NCI-H1417 treated with DMSO at 0.1 percent for 48 hours (cell line): ENCODE data around the gene HEXIM1.

ENCODE experiments used
- DNase-seq: peaks from one replicate; lab custom pipeline; 2025; lab: John Stamatoyannopoulos, UW

HEXIM1 gene

GRCh38 chr17:45172541-45173286 lies 24.4 kb downstream of the HEXIM1 start:
- no peak for DNase-seq

GRCh38 chr17:45175759-45176115 lies 27.5 kb downstream of the HEXIM1 start:
- DNase-seq, result no peak

- no peak for DNase-seq
These were observed 29.3 kb downstream of the HEXIM1 start for GRCh38 chr17:45177563-45177962.

GRCh38 chr17:45184144-45184543 lies 35.9 kb downstream of the HEXIM1 start:
- no peak for DNase-seq

DNA sequence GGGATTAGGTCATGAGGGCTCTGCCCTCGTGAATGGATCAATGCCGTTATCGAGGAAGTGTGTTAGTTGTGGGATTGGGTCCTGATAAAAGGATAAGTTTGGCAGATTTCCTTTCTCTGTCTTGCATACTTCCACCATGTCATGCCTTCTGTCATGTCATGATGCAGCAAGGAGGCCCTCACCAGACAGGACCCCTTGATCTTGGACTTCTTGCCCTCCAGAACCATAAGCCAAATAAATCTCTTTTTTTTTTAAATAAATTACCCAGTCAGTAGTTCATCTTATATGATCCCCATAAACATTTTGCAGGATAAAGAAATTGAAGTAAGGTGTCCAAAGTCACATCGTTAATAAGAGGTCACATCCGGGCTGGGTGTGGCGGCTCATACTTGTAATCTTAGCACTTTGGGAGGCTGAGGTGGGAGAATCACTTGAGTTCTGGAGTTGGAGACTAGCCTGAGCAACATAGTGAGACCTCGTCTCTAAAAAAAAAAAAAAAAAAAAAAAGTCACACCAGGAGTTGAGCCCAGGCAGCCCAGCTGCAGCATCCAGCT lies 38.6 kb downstream of the HEXIM1 start:
- DNase-seq, result no peak

DNA sequence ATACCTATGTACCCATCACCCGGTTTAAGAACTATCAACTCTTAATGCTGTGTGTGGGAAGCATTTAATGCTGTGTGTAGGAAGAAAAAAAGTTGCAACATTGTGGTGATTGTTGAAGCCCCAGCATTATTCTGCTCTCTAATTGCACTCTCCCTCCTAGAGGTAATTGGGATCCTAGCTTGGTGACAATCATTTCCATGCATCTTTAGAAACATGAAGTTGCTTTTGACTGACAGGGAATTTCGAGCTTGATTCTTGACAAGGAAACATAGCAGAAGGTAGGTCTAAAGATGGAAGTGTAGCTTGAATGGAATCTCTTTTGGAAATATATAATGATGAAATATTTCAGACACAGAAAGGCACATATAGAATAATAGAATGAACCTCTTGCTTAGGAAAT lies 40.7 kb downstream of the HEXIM1 start:
- DNase-seq, result no peak

GRCh38 chr17:45190503-45191255 lies 42.4 kb downstream of the HEXIM1 start:
- no peak for DNase-seq

DNA sequence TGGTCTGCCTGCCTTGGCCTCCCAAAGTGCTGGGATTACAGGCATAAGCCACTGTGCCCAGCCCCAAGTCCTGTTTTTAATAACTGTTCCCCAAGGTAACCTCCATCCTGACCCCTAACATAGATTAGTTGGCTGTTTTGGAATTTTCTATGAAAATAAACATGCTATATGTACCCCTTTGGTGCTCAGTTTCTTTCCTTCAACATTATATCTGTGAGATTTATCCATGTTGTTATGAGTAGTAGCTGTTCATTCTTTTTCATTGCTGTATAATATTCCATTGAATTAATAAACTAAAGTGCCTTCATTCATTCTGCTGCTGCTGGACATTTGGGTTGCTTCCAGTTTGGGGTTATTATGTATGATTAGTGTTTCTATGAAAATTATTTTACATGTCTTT lies 47.1 kb downstream of the HEXIM1 start:
- no peak for DNase-seq

GRCh38 chr17:45197108-45197507 lies 48.8 kb downstream of the HEXIM1 start:
- no peak for DNase-seq

DNA sequence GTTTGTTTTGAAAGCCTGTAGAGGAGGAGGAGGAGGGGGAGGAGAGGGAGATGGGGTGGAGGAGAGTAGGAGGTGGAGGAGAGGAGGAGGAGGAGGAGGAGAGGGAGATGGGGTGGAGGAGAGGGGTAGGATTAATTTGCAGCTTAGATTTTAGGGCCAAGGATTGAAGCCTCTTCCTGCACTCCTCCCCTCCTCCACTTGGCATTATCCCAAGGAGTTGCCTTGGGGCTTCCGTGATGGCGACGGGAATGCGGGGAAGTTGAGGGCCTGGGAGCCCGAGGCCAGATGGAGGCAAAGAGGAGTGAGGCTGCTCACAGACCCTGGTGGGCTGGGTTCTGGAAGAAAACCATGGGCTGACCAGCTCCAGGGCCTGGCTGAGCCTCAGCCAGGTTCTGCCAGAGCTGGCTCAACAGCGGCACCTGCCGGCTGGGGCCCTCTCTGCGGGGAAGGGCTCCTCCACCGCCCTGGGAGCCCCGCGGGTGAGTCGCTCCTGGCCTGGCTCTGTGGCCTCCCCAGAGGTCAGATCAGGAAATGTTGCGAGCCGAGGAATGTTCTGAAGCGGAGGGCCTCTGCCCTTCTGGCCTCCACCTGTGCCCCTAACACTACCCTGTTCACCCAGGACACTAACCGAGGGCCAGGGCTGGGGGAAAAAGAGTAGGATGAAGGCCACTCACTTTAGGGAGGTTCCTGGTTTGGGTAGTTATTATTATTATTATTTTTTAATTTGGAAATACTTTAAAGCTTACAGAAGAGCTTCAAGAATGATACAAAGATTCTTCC lies 49.5 kb downstream of the HEXIM1 start:
- DNase-seq, result peak; percentile 29

DNA sequence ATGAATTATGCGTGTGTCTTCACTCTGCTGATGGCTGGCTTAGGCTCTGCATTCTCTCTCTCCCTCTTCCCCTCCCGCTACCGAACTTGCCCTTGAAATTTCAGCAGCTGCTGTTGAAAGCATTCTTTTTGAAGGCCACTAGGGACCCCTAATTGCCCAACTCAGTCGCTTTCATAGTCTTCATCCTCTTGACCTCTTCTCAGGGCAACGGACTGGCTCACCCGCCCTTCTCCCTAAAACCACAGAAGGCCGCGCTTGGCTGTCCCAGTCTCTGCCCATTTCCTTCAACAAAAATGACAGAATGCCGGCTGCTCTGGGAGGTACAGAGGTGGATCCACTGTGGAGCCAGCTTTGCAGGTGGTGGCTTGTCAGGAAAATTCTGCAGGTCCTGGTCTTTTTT lies 52.4 kb downstream of the HEXIM1 start:
- DNase-seq, result no peak

GRCh38 chr17:45201457-45201856 lies 53.2 kb downstream of the HEXIM1 start:
- DNase-seq, result no peak
